ENCODE results near the gene CDH22.
A peak's percentile ranks its signal among the peaks of the same experiment; 100 is the strongest.

Gene CDH22

DNA sequence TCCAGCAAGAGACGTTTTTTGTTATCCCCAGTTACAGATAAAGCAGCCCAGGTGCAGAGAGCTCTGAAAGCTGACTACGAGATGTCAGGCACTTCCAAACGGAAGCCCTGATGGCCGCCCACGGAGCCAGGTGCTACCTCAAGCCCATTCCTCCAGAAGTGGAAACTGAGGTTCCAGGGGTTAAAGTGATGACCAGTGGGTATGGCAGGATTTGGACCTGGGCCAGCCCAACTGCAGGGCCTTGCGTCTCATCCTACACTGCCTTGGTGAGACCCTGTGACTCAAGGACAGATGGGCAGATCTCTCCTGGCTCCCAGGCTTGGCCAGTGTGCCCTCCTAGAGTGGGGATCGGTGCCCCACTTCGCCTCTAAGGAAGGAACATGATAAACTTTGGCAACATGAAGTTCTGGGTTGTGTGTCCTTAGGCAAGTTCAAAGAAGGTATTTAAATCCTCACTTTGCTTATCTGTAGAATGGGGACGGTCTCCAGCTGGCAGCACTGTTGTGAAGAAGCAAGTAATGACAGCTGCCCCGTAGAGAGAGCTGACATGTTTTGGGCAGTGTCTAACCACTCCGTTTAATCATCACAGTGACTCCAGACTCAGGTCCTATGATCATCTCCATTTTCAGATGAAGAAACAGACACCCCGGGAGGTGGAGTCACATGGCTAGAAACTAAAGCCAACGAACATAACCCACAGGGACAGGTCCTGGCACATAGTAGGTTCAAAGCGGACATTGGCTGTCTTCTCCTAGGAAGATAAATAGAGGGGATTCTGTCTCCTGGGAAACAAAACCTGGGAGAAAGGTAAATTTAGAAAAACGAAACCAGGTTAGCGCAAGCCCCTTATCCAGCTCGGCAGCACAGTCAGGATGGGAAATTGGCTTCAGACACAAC, 34.4 kb upstream of the CDH22 start:
- no peak for DNase-seq

DNA sequence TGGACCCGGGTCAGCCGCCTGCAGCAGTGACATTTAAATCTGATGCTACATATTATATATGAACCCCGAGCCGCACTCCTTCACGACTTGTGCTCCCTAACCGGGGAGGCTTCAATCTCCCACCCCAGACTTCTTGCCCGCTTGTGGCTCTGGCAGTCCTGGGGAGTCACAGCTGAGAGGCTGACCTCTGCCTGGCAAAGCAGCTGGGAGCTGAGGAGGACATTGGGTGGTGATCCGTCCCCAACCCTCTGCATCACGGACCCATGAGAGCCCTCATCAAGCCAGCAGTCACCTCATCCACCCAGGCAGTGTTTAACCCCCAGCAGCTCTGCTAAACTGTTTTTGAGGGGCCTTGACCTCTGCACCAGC, 33.7 kb upstream of the CDH22 start:
- DNase-seq: no peak

DNA sequence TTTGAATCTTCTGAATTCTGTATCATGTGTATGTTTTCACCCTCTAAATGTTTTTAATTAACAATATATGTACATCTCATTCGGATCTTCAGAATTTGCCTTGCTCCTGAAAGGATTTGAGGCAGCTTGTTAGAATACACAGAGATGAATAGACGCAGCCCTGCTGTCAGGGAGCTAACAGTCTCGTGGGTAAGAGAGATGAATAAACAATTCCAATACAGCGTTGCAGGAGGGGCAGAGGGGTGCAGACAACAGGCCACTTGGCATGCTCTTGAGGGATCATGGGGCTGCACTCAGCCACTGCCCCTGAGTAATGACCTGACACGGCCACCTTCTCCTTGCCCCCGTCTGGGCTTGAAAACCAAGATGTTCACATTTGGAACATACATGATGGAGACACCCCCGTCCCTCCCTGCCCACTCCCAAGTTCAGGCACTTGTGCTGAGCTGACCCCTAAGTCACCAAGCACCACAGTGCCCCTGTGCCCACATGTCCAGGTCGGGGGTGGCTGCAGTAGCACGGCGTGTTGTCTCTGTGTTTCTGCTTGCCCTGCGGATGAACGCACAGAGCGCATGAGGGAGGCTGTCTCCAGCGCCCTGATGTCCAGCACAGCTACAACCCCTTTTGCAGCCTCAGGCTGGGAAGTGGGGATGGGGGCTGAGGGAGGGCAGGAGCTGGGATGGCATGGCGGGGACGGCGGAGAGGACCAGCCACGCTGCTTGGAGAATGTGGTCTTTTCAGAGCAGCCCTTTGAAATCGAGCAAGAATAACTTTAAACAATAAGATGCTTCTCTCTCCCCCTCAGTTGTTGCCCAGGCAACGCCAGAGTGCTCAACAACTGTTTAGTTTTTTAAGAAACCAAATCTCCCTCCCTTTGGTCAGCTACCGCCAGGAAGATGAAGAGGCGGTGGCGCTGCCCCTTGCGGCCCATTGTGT, 33.0 kb upstream of the CDH22 start:
- no peak for DNase-seq

- DNase-seq: no peak
Observed at GRCh38 chr20:46339037-46339436, 30.7 kb upstream of the CDH22 start.

DNA sequence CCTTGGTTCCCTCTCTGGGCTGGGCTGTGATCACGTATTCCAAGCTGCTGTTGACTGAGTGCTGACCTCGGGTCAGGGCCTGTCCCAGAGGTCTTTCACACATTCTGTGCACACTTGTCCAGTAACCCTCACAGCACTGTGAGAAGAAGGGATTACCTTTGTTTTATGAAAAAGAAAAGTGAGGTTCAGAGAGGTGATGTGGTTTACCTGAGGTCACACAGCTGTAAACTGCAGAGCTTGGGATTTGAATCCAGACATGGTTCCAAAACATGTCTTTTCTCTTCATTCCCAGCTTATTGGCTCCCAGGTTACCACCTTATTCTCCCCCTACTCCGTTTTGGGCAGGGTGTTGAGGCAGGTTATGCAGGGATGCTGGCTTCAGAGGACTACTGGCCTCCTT, 28.4 kb upstream of the CDH22 start:
- DNase-seq: no peak

GRCh38 chr20:46334303-46334904, 26.1 kb upstream of the CDH22 start:
- DNase-seq: no peak

- DNase-seq: no peak
Observed at GRCh38 chr20:46333161-46333991, 25.1 kb upstream of the CDH22 start.

DNA sequence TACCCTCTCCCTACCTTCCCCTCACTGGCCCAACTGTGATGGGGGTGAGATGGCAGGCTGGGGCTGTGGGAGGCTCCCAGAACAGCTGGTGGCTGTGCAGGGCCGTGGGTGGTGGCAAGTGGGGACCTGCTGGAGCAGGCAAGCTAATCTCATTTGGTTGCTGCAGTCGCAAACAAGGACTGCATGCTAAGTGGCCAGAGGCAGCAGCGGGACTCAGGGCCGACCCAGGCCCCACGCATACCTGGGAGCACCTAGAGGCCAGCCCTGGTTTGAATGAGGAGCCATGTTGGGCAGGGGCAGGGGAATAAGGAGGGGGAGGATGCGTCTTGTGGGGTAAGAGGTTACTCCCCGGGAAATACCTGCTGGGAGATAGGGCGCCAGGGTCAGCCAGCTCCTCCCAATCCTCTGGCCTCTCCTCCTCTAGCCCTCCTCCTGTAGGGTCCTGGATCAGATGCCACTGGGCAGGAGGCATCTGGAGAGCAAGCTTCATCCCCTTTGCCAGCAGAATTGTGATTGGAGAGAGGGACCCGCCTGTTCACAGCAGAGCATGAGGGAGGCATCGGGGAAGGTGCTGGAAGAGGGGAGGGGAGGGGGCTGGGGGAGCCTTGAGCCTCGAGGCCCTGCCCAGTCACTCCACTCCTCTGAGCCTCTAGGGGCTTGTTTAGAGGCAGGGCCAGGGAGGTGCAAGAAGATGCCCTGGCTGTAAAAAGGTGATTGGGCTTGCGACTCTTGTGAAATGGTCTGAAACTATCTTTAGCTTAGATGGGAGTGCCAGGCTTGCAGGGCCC, 24.3 kb upstream of the CDH22 start:
- DNase-seq: peak; percentile 23

- no peak for DNase-seq
Observed at GRCh38 chr20:46331611-46332361, 23.5 kb upstream of the CDH22 start.

DNA sequence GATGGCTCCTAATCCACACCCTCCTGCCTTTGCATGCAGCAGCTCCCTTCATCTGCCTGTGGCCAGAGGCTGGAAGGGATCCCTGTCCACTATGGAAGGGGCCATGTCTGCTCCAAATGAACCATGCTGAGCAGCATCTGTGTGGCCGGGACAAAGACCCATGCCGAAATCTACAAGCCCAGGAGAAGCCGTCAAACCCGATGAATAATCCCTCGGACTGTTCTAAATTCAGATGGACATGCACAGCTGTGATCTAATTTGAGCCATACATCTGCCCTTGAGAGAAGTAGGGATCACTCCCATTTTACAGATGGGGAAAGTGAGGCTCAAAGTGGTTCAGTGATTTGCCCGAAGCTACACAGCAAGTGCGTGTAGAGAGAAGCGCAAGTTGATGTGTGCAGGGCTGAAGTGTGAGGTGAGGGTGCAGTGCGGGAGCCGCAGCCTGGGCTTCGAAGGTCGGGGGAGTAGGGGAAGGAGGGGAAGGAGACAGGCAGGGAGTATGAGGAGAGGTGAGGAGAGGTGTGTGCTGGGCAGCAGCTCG, 22.6 kb upstream of the CDH22 start:
- no peak for DNase-seq

GRCh38 chr20:46330072-46330763, 21.9 kb upstream of the CDH22 start:
- DNase-seq: peak; percentile 84

GRCh38 chr20:46328200-46328882, 20.0 kb upstream of the CDH22 start:
- DNase-seq: no peak

GRCh38 chr20:46327557-46327956, 19.3 kb upstream of the CDH22 start:
- DNase-seq: no peak

DNA sequence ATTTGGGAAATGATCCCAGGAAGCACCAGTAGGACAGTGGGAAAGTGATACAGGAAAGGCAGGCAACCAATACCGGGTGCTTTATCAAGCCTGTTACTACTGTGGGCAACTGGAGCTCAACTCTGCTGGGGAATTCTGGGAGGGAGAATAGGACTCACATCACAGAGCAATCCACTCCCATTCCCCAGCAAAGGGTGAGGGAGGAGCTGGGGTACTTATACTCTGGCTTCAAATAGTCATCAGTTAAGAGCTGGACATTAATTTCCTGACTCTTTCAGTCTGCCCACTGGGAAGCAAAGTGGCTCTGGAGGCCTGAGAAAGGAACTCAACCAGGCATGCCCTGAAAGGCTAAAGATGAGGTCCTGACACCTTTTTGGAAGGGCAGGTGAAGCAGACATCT, 17.5 kb upstream of the CDH22 start:
- DNase-seq: no peak

DNA sequence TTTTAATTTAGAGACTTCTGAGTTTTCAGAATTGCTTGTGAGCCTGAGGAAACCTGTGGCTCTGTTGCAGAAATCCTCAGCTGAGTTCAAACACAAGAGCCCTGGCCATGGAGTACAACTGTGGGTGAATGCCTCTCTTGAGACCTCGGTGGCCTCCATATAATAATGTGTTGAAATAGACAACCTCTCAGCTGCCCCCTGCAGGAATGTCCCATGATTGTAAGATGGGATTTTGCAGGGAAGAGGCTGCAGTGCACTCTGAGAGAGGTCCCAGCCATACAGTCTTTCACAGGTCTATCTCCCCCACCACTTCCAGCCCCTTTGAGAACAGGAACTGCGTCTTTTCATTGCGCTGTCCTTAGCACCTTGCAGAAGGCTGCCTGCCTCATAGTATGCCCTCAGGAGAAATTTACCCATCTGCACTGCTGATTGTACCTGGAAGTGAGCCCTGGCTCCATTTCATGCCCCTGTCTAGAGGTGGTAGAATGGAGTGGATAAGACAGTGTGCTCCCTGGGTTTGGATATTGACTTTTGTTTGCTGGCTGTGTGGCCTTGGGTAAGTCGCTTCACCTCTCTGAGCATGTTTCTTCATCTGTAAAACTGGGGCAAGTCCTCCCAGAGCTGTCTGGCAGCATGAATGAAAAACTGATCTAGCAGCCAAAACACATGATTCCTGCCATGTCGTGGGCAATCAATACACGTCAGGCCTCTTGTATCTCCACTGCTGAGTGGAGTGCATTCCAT, 16.8 kb upstream of the CDH22 start:
- DNase-seq: peak; percentile 62

DNA sequence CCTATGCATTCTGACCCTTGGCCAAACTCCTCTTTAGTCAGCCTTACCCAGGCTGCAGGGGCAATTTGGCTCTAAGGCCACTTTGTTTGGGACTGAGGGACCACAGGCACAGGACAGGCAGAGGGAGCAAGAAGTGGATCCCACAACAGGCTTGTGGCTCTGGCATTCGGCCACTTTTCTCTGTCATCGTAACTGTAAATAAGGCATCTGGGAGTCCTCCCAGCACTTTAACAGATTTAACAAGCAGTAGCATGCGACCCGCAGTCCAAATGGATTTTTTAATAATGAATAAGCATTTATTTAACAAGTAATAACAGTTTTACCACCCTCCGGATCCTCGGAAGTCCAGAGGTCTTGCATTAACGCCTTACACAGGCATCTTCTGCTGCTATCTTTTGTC, 16.1 kb upstream of the CDH22 start:
- DNase-seq: no peak

GRCh38 chr20:46323557-46323956, 15.3 kb upstream of the CDH22 start:
- no peak for DNase-seq

GRCh38 chr20:46322641-46323040, 14.3 kb upstream of the CDH22 start:
- no peak for DNase-seq
